Activated naive CD4-positive, alpha-beta T cell treated with anti-CD3 and anti-CD28 coated beads for 36 hours (primary cell): Measurements from ENCODE around the gene LCP2. TPM values are rescaled to one million over a fixed set of nuclear protein-coding genes. Genes with fewer than 3 reads are reported as not detected.

Experiments
- CTCF ChIA-PET: fragments of 350-600 bp; sonication (Branson Sonifier 250); formaldehyde crosslinking; loops from one replicate; lab custom pipeline; 2021; ENCODE audit warnings: antibody characterized with exemption; lab: Charles Lee
- DNase-seq: peaks from one replicate; pipeline ENCODE4 v3.0.0-alpha.2; 2020
- H3K27ac Mint-ChIP-seq: one replicate; pipeline ENCODE4 v1.8.0; 2021; ENCODE audit warnings: mild to moderate bottlenecking, mixed read lengths
- H3K27me3 Mint-ChIP-seq: one replicate; pipeline ENCODE4 v1.8.0; 2021; ENCODE audit warnings: low read depth, mixed read lengths
- H3K36me3 Mint-ChIP-seq: one replicate; pipeline ENCODE4 v1.8.0; 2021; ENCODE audit warnings: low read depth, mixed read lengths
- H3K4me1 Mint-ChIP-seq: one replicate; pipeline ENCODE4 v1.8.0; 2021; ENCODE audit warnings: low read depth, mixed read lengths
- H3K4me3 Mint-ChIP-seq: one replicate; pipeline ENCODE4 v1.8.0; 2021; ENCODE audit warnings: mild to moderate bottlenecking, moderate library complexity, mixed read lengths
- H3K9me3 Mint-ChIP-seq: one replicate; pipeline ENCODE4 v1.8.0; 2021; ENCODE audit warnings: mixed read lengths
- intact Hi-C: fragments of 100-400 bp; cut with micrococcal nuclease; formaldehyde crosslinking; loops from one replicate; pipeline ENCODE4 v1.15.1; 2023
- total RNA-seq, 2 experiments: library from RNA; stranded (reverse); gene quantifications; one replicate each; pipeline ENCODE4 v1.2.3, GENCODE V29; 2021

LCP2 gene
- total RNA-seq, 2 experiments from 2014 or later: 115 to 122 TPM

DNA sequence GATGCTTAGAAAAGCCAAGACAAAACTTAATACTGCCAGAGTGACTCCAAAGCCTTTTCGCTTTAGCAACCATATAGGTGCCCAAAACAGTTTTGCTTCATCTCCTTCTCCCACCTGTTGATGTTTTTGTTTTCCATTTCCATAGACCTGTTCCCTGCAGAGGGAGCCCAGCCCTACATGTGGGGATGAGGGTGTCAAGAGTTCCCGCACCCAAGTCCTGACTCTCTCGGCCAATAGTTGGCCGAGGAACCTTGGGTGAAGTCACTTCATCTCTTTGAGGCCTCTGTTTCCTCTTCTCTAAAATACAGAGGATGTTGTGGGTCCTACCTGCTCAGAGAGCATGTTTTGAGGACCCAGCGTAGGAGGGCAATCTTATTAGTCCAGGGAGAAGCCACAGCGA is 38.5 kb upstream of the LCP2 start:
- Mint-ChIP-seq H3K4me1 (peaks cover 73% of the 10 kb centered on the region), H3K36me3 (no peaks in the 10 kb centered on the region)

DNA sequence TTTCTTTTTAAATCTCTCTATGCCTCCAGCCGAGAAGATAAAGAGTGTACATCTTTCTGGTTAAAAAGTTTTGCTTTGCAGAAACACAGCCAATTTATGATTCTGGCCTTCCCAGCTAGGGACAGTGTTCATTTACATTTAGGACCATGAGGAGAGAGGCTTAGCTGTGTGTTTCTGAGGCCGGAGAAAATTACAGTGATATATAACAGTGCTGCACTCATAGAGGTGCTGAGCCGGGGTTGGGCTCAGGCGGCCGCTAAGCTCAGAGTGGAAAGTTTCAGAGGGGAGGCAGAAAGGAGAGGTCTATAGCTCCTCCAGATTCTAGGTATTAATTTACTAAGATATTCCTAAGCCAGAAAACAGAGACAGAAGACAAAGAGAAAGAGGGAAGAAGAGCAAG is 37.0 kb upstream of the LCP2 start:
- Mint-ChIP-seq H3K9me3 (no peaks in the 10 kb centered on the region), H3K27me3 (no peaks in the 10 kb centered on the region), H3K4me3 (peak overlapping the region; percentile 66), H3K4me1 (peaks cover 73% of the 10 kb centered on the region), H3K36me3 (no peaks in the 10 kb centered on the region), H3K27ac (no peak overlapping the region)
- CTCF ChIA-PET: interaction anchor here (0.5 to 10.0 kb wide), 20 partner anchors 12 to 1466 kb away, joined by 3 to 209 read pairs (median 7); partner anchors contain the start of gene LCP2
- intact Hi-C loops: loop anchor here (5.0 to 10.0 kb wide), 4 partner anchors 750 to 1840 kb away; partner anchors contain the start of genes FBXW11, NPM1 and SPDL1
- peak; percentile 31 for DNase-seq

More for the DNA sequence above, 38.5 kb upstream of the LCP2 start:
- intact Hi-C loops: loop anchor here (10.0 kb wide), 2 partner anchors 751 to 1839 kb away; partner anchors contain the start of gene SPDL1
- Mint-ChIP-seq H3K27me3 (no peaks in the 10 kb centered on the region), H3K9me3 (no peaks in the 10 kb centered on the region), H3K27ac (peak overlapping the region; percentile 88), H3K4me3 (no peak overlapping the region)
- DNase-seq: peak; percentile 23
- CTCF ChIA-PET: interaction anchor here (5.8 to 10.0 kb wide), 3 partner anchors 39 to 69 kb away, joined by 107 to 209 read pairs (median 136); partner anchors contain the start of gene LCP2

DNA sequence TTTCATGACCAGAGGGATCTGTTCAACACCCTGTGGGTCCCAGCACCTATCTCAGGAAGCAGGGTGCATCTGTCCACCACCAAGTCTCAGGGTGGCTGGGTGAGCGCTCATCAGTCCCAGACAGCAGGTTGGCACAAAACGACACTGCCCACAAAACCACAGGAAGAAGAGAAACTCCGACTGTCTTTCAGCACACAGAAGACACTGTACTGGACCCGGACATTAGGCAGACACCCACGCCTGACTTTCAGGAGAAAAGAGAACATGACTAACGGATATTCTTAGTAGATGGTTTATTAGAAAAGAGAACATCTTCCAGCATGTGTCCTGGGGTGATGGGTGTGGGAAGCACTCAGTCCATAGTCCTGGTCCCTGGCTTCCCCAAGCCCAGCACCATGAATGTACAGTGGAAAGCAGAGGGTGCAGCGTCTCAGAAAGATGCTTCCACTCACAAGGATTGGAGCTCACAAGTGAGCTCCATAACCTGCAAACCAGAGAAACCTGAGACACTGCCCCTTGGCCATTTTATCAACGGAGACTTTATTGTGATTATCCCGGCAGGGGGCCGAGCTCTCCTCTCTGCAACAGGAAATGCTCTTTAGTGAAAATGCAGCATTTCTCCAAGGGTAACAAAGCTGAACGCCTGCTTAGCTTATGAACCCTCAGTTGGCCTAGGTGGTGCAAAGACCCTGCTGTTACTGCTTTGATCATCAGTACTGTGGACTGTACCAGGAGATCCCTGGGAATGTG is 35.8 kb upstream of the LCP2 start:
- CTCF ChIA-PET: interaction anchor here (0.9 to 10.0 kb wide), 15 partner anchors 10 to 111 kb away, joined by 3 to 209 read pairs (median 8); partner anchors contain the start of gene LCP2
- Mint-ChIP-seq H3K4me3 (peak overlapping the region; percentile 42), H3K9me3 (no peaks in the 10 kb centered on the region), H3K36me3 (no peaks in the 10 kb centered on the region), H3K27me3 (no peaks in the 10 kb centered on the region), H3K27ac (no peak overlapping the region), H3K4me1 (peaks cover 65% of the 10 kb centered on the region)
- intact Hi-C loops: loop anchor here (5.0 to 10.0 kb wide), 4 partner anchors 749 to 1841 kb away; partner anchors contain the start of genes FBXW11, NPM1 and SPDL1
- peak; percentile 80 for DNase-seq

DNA sequence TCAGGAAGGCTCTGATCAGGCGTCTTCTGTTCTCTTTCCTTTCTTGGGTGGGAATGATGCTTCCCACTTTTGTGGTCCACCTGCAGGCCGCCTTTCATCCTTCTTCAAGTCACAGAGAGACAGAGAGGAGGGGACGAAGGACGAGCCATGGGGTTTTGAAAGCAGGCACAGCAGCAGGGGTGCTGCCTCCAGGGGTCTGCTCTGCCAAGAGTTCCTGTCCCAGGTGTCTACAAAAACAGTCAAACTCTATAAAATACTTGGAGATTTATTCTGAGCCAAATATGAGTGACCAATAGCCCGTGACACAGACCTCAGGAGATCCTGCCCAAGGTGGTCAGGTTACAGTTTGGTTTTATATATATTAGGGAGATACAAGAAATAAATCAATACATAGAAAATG is 34.5 kb upstream of the LCP2 start:
- H3K9me3 Mint-ChIP-seq: no peaks in the 10 kb centered on the region
- no peak overlapping the region for H3K27ac Mint-ChIP-seq
- CTCF ChIA-PET: interaction anchor here (0.9 to 5.8 kb wide), 10 partner anchors 8 to 106 kb away, joined by 3 to 195 read pairs (median 8); partner anchors contain the start of gene LCP2
- no peaks in the 10 kb centered on the region for H3K27me3 Mint-ChIP-seq
- no peaks in the 10 kb centered on the region for H3K36me3 Mint-ChIP-seq
- intact Hi-C loops: loop anchor here (5.0 to 10.0 kb wide), 4 partner anchors 747 to 1843 kb away; partner anchors contain the start of genes FBXW11, NPM1 and SPDL1
- no peak overlapping the region for H3K4me3 Mint-ChIP-seq
- H3K4me1 Mint-ChIP-seq: peaks cover 54% of the 10 kb centered on the region
- DNase-seq: no peak

DNA sequence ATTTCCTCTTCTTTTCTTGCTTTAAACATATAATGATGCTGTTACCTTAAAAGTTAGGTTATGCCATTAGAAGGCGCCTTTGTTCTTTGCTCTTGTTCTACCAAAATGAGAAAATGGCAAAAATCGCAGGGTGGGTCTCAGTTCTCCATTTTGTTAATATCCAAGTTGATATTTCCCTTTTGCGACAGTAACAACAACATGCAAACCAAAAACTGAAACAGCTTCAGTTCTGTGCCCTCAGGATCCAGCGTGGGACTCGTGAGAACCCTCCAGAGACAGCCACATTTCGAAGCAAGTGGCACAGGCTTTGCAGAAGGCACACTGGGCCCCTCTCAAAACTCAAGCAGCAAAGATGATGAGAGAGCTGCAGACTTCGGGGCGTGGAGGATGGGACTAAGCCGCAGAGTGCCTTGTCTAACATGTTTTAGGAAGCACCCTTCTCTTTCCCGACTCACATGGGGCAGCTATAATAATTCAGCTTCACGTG is 33.0 kb upstream of the LCP2 start:
- intact Hi-C loops: loop anchor here (1.0 to 10.0 kb wide), 14 partner anchors 17 to 1844 kb away; partner anchors contain the start of genes FBXW11, NPM1 and SPDL1
- Mint-ChIP-seq H3K4me3 (no peak overlapping the region), H3K27ac (no peak overlapping the region), H3K9me3 (no peaks in the 10 kb centered on the region), H3K36me3 (no peaks in the 10 kb centered on the region), H3K27me3 (no peaks in the 10 kb centered on the region), H3K4me1 (peaks cover 40% of the 10 kb centered on the region)
- CTCF ChIA-PET: interaction anchor here (0.5 to 5.8 kb wide), 11 partner anchors 9 to 110 kb away, joined by 3 to 195 read pairs (median 5); partner anchors contain the start of gene LCP2
- peak; percentile 51 for DNase-seq

DNA sequence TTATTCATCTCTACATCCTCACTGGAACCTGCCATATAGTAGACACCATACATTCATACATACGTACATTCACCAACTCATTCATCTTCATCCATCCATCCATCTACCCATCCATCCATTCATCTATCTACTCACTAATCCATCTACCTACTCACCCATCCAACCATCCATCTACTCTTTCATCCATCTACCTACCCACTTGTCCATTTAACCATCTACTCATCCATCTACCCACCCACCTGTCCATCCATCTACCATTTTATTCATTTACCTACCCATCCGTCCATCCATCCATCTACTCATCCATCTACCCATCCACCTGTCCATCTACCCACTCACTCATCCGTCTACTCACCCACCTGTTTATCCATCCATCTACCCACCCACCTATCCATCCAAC is 31.9 kb upstream of the LCP2 start:
- Mint-ChIP-seq H3K27ac (no peak overlapping the region), H3K4me3 (no peak overlapping the region), H3K4me1 (peaks cover 36% of the 10 kb centered on the region), H3K9me3 (no peaks in the 10 kb centered on the region), H3K27me3 (no peaks in the 10 kb centered on the region), H3K36me3 (no peaks in the 10 kb centered on the region)
- CTCF ChIA-PET: interaction anchor here (0.8 to 5.8 kb wide), 3 partner anchors 32 to 55 kb away, joined by 4 to 195 read pairs (median 5); partner anchors contain the start of gene LCP2
- intact Hi-C loops: no loop called here
- DNase-seq: no peak

DNA sequence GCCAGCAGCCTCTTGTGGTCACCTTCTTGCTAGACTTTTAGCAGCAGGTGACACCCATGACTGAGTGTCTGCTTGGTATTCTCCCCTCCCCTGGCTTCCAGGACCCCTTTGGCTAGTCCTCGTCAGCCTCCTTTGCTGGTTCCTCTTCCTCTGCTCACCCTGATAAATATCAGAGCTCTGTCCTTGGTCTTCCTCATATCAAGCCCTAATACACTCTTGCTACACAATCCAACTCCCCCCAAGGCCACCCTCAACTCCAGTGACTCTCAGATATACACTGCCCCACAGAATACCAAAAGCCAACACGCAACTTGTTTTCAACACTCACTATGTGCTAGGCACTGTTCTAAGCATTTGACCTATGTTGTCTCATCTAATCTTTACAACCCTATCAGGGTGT is 30.3 kb upstream of the LCP2 start:
- Mint-ChIP-seq H3K4me1 (peaks cover 26% of the 10 kb centered on the region), H3K9me3 (no peaks in the 10 kb centered on the region), H3K27ac (no peak overlapping the region), H3K27me3 (no peaks in the 10 kb centered on the region), H3K4me3 (no peak overlapping the region), H3K36me3 (no peaks in the 10 kb centered on the region)
- CTCF ChIA-PET: interaction anchor here (1.2 to 2.5 kb wide), 2 partner anchors 14 to 101 kb away, joined by 4 to 10 read pairs; no protein-coding TSS in a partner anchor
- intact Hi-C loops: no loop called here
- no peak for DNase-seq

DNA sequence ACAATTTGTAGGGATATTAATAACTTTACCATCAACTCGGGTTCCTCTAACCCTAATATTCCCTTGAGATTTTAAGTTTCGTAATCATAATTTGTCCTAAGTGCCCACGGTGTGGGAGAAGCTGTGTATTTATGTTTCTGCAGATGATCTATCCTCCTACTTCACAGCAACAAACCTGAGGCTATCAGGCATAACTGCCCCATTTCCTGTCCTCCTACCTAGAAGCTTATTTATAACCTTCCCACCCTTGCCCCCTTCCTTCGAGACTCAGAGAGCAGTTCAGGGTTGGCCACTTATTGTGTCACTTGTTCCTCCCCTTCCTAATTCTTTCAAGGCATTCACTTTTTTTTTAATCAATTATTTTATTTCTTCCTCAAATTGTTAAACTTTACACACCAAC is 29.6 kb upstream of the LCP2 start:
- H3K9me3 Mint-ChIP-seq: no peaks in the 10 kb centered on the region
- no peak for DNase-seq
- no peaks in the 10 kb centered on the region for H3K27me3 Mint-ChIP-seq
- H3K36me3 Mint-ChIP-seq: no peaks in the 10 kb centered on the region
- no peak overlapping the region for H3K27ac Mint-ChIP-seq
- H3K4me3 Mint-ChIP-seq: no peak overlapping the region
- peaks cover 19% of the 10 kb centered on the region for H3K4me1 Mint-ChIP-seq
- CTCF ChIA-PET: interaction anchor here (0.7 to 2.5 kb wide), 6 partner anchors 12 to 101 kb away, joined by 3 to 10 read pairs (median 4); no protein-coding TSS in a partner anchor
- intact Hi-C loops: no loop called here

DNA sequence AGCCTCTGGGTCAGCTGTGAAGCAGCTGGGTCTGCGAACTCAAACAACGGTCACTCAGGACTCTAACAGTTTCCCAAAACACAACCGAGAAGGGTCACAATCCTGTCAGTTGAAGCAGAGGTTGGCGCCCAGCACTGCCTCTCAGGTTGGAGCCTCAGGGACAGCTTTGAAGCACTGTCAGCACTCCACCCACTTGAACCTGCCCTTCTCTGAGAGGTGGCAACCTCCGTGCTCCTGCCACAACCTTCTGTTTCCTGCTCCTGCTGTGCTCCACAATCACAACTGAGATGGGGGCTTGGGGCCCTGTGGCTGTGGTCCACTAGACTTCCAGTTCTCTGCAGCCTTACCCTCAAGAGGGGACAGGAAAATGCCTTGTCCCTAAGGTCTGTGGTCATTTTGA is 21.7 kb upstream of the LCP2 start:
- CTCF ChIA-PET: interaction anchor here (1.1 to 2.7 kb wide), 3 partner anchors 12 to 102 kb away, joined by 3 to 12 read pairs (median 3); no protein-coding TSS in a partner anchor
- H3K9me3 Mint-ChIP-seq: no peaks in the 10 kb centered on the region
- H3K27me3 Mint-ChIP-seq: no peaks in the 10 kb centered on the region
- DNase-seq: no peak
- intact Hi-C loops: no loop called here
- peaks cover 37% of the 10 kb centered on the region for H3K4me1 Mint-ChIP-seq
- H3K36me3 Mint-ChIP-seq: no peaks in the 10 kb centered on the region
- no peak overlapping the region for H3K4me3 Mint-ChIP-seq
- no peak overlapping the region for H3K27ac Mint-ChIP-seq

DNA sequence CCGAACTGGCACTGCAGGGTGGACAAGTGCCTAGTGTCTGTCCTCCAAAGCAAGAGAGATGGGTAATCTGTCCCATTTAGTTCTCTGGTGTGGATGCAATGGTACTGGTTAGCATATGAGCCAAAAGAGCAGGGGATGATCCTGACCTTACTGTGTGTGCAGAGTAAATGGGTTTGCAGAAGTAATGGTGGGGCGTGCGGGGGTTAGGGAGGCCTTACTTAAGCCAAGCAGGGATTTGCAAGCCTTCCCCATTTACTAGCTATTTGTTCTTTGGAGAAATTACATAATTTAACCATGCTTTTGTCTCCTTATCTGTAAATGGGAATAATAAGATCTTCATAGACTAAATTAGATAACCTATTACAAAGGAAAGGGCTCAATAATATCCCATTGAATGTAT is 19.9 kb upstream of the LCP2 start:
- Mint-ChIP-seq H3K4me1 (peaks cover 51% of the 10 kb centered on the region), H3K4me3 (no peak overlapping the region), H3K27ac (no peak overlapping the region), H3K36me3 (no peaks in the 10 kb centered on the region), H3K27me3 (no peaks in the 10 kb centered on the region), H3K9me3 (no peaks in the 10 kb centered on the region)
- no peak for DNase-seq
- CTCF ChIA-PET: interaction anchor here (1.4 to 1.5 kb wide), 2 partner anchors 20 to 50 kb away, joined by 4 to 8 read pairs; partner anchors contain the start of gene LCP2
- intact Hi-C loops: no loop called here

DNA sequence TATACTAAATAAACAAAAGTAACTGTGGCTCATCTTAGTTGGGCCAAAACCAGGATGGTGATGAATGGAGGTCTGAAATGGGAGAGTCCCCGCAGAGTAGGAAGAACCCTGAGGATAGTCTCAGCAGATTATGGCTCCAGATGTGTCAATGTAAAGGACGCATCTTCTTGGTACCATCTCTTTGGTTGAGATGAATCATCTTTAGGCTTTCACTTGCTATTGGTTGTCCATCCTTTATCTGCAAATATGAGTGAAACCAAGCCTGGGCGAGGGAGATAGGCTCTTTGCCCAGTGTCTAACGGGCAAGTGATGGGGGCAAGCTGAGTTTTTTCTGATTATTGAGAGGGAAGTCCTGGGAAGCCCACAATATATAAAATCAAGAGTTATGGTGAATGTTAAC is 19.4 kb upstream of the LCP2 start:
- intact Hi-C loops: no loop called here
- Mint-ChIP-seq H3K27me3 (no peaks in the 10 kb centered on the region), H3K9me3 (no peaks in the 10 kb centered on the region), H3K4me1 (peaks cover 57% of the 10 kb centered on the region), H3K4me3 (no peak overlapping the region), H3K27ac (no peak overlapping the region), H3K36me3 (no peaks in the 10 kb centered on the region)
- CTCF ChIA-PET: interaction anchor here (0.6 to 1.5 kb wide), 2 partner anchors 14 to 19 kb away, joined by 3 to 8 read pairs; partner anchors contain the start of gene LCP2
- no peak for DNase-seq

DNA sequence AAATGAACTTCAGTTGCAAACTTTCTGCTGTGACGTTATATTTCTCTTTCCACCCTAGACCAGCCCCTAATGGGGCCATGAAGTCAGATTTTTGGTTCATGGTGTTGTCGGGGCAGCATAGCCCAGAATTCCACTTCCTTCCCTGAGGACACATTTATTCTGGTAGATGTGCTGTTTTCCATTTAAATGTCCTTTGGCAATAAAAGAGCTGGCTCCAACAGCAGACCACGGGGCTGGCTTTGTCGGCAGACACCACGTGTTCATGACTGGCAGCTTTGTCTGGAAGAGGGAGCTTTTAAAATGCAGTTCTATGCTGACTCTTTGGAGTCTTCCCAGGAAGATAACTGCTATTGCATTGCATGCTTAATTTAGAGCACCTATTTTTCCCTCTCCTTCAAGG is 17.6 kb upstream of the LCP2 start:
- no peaks in the 10 kb centered on the region for H3K27me3 Mint-ChIP-seq
- DNase-seq: no peak
- no peaks in the 10 kb centered on the region for H3K9me3 Mint-ChIP-seq
- no peak overlapping the region for H3K4me3 Mint-ChIP-seq
- intact Hi-C loops: no loop called here
- H3K4me1 Mint-ChIP-seq: peaks cover 73% of the 10 kb centered on the region
- H3K27ac Mint-ChIP-seq: no peak overlapping the region
- H3K36me3 Mint-ChIP-seq: peaks cover 2% of the 10 kb centered on the region
- CTCF ChIA-PET: interaction anchor here (1.2 to 3.5 kb wide), 4 partner anchors 20 to 90 kb away, joined by 3 to 33 read pairs (median 4); no protein-coding TSS in a partner anchor
